Neural cell (in vitro differentiated cells): ENCODE measurements around the gene FLOT1. TPM values are rescaled to one million over a fixed set of nuclear protein-coding genes. Genes with fewer than 3 reads are reported as not detected.

ENCODE experiments used
- H2AFZ ChIP-seq: fragments of 200-600, 300-800 bp; sonication (generic), shearing (Covaris generic); 2 replicates; pipeline ENCODE4 v1.6.0; 2014; ENCODE audit warnings: low read depth, mild to moderate bottlenecking, antibody characterized with exemption, low read length, moderate library complexity
- H3F3A ChIP-seq: fragments of 200-600 bp; shearing (Covaris generic); 2 replicates; pipeline ENCODE4 v1.6.1; 2016; ENCODE audit warnings: mild to moderate bottlenecking, moderate library complexity, mixed read lengths, antibody characterized with exemption, low read length; ENCODE audit not compliant: insufficient read depth, poor library complexity, severe bottlenecking
- H3K27ac ChIP-seq: fragments of 200-600, 300-800 bp; sonication (generic), shearing (Covaris generic); 2 replicates; pipeline ENCODE4 v1.5.1; 2014; ENCODE audit warnings: mild to moderate bottlenecking, low read length, moderate library complexity
- H3K27me3 ChIP-seq: fragments of 300-800, 200-600 bp; sonication (generic), shearing (Covaris generic); 2 replicates; pipeline ENCODE4 v1.6.0; 2014; ENCODE audit warnings: mild to moderate bottlenecking, low read depth, low read length, moderate library complexity; ENCODE audit not compliant: insufficient read depth
- H3K36me3 ChIP-seq: fragments of 300-800, 200-600 bp; sonication (generic), shearing (Covaris generic); 2 replicates; pipeline ENCODE4 v1.5.1; 2014; ENCODE audit warnings: mild to moderate bottlenecking, antibody characterized with exemption, low read length, moderate library complexity; ENCODE audit not compliant: insufficient read depth
- H3K4me2 ChIP-seq: fragments of 300-800, 200-600 bp; sonication (generic), shearing (Covaris generic); 2 replicates; pipeline ENCODE4 v1.6.0; 2014; ENCODE audit warnings: mild to moderate bottlenecking, low read length
- H3K4me3 ChIP-seq: fragments of 300-800, 200-600 bp; sonication (generic), shearing (Covaris generic); 2 replicates; pipeline ENCODE4 v1.5.1; 2014; ENCODE audit warnings: mild to moderate bottlenecking, low read length, moderate library complexity
- H3K79me2 ChIP-seq: fragments of 200-600 bp; shearing (Covaris generic); replicated peaks from 2 replicates; pipeline ENCODE4 v1.6.0; 2014; ENCODE audit warnings: mild to moderate bottlenecking, low read length, moderate library complexity; ENCODE audit not compliant: insufficient read depth
- H3K9ac ChIP-seq: fragments of 300-800, 200-600 bp; sonication (generic), shearing (Covaris generic); 2 replicates; pipeline ENCODE4 v1.6.1; 2016; ENCODE audit warnings: mild to moderate bottlenecking, low read length, mixed read lengths
- H3K9me2 ChIP-seq: fragments of 200-600 bp; shearing (Covaris generic); 2 replicates; pipeline ENCODE4 v1.6.1; 2016; ENCODE audit warnings: mild to moderate bottlenecking, low read length, mixed read lengths; ENCODE audit not compliant: insufficient read depth
- H3K9me3 ChIP-seq: fragments of 200-600, 300-800 bp; sonication (generic), shearing (Covaris generic); 2 replicates; pipeline ENCODE4 v1.6.1; 2016; ENCODE audit warnings: mild to moderate bottlenecking, mixed run types, low read length, moderate library complexity, mixed read lengths
- H4K20me1 ChIP-seq: fragments of 200-600 bp; shearing (Covaris generic); 2 replicates; pipeline ENCODE4 v1.6.1; 2016; ENCODE audit warnings: mild to moderate bottlenecking, mixed run types; ENCODE audit not compliant: insufficient read depth
- EP300 ChIP-seq: fragments of 450-650 bp; conservative IDR thresholded peaks from 2 replicates; pipeline ENCODE4 v1.6.1; 2014; ENCODE audit warnings: antibody characterized with exemption, mild to moderate bottlenecking, moderate library complexity; ENCODE audit not compliant: poor library complexity, severe bottlenecking
- EZH2 ChIP-seq: fragments of 200-600, 300-800 bp; shearing (Covaris generic), sonication (generic); IDR thresholded peaks from 2 replicates; pipeline ENCODE4 v1.6.1; 2014; ENCODE audit warnings: antibody characterized with exemption, low read length, borderline replicate concordance, mild to moderate bottlenecking; ENCODE audit not compliant: insufficient read depth, poor library complexity, severe bottlenecking
- MXI1 ChIP-seq: fragments of 450-650 bp; conservative IDR thresholded peaks from 2 replicates; pipeline ENCODE4 v1.6.1; 2014; ENCODE audit warnings: antibody characterized with exemption, mild to moderate bottlenecking; ENCODE audit not compliant: poor library complexity, severe bottlenecking
- POLR2AphosphoS5 ChIP-seq: IDR thresholded peaks from 2 replicates; pipeline ENCODE4 v1.6.1; 2012
- RAD21 ChIP-seq: fragments of 450-650 bp; conservative IDR thresholded peaks from 2 replicates; pipeline ENCODE4 v1.6.1; 2014; ENCODE audit warnings: antibody characterized with exemption, mild to moderate bottlenecking, moderate library complexity
- SMC3 ChIP-seq: fragments of 450-650 bp; conservative IDR thresholded peaks from 2 replicates; pipeline ENCODE4 v1.6.1; 2014; ENCODE audit warnings: antibody characterized with exemption, mild to moderate bottlenecking, moderate library complexity; ENCODE audit not compliant: poor library complexity
- TAF1 ChIP-seq: IDR thresholded peaks from 2 replicates; pipeline ENCODE4 v1.6.1; 2012; ENCODE audit warnings: low read depth
- polyA plus RNA-seq: library from polyadenylated mRNA; depleted of rRNA; stranded (reverse); fragments of >200 nt; gene quantifications from 2 replicates; pipeline ENCODE4 v1.2.3, GENCODE V29; 2014
- TF ChIP-seq, protein P1 (sequence below): IDR thresholded peaks from 2 replicates; pipeline ENCODE4 v1.6.1; 2012; ENCODE audit warnings: borderline replicate concordance
- TF ChIP-seq, protein P2 (sequence below): fragments of 450-650 bp; IDR thresholded peaks from 2 replicates; pipeline ENCODE4 v1.5.1; 2014; ENCODE audit warnings: antibody characterized with exemption, mild to moderate bottlenecking, moderate library complexity; ENCODE audit not compliant: poor library complexity, severe bottlenecking

Gene FLOT1
- polyA plus RNA-seq, 1 donor from 2014 or later, result 72.7 TPM

GRCh38 chr6:30689985-30690384, 52.5 kb downstream of the FLOT1 start:
- peaks cover 48% of the 10 kb centered on the region for H3K79me2 ChIP-seq
- H4K20me1 ChIP-seq, result peaks cover 4% of the 10 kb centered on the region
- no peak for TF ChIP-seq EZH2
- no peak for TF ChIP-seq SMC3
- no peak for TF ChIP-seq TAF1
- no peak for TF ChIP-seq EP300
- TF ChIP-seq, protein P1, sequence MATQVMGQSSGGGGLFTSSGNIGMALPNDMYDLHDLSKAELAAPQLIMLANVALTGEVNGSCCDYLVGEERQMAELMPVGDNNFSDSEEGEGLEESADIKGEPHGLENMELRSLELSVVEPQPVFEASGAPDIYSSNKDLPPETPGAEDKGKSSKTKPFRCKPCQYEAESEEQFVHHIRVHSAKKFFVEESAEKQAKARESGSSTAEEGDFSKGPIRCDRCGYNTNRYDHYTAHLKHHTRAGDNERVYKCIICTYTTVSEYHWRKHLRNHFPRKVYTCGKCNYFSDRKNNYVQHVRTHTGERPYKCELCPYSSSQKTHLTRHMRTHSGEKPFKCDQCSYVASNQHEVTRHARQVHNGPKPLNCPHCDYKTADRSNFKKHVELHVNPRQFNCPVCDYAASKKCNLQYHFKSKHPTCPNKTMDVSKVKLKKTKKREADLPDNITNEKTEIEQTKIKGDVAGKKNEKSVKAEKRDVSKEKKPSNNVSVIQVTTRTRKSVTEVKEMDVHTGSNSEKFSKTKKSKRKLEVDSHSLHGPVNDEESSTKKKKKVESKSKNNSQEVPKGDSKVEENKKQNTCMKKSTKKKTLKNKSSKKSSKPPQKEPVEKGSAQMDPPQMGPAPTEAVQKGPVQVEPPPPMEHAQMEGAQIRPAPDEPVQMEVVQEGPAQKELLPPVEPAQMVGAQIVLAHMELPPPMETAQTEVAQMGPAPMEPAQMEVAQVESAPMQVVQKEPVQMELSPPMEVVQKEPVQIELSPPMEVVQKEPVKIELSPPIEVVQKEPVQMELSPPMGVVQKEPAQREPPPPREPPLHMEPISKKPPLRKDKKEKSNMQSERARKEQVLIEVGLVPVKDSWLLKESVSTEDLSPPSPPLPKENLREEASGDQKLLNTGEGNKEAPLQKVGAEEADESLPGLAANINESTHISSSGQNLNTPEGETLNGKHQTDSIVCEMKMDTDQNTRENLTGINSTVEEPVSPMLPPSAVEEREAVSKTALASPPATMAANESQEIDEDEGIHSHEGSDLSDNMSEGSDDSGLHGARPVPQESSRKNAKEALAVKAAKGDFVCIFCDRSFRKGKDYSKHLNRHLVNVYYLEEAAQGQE, result no peak
- no peak for TF ChIP-seq POLR2AphosphoS5
- no peak for TF ChIP-seq RAD21
- TF ChIP-seq, protein P2, sequence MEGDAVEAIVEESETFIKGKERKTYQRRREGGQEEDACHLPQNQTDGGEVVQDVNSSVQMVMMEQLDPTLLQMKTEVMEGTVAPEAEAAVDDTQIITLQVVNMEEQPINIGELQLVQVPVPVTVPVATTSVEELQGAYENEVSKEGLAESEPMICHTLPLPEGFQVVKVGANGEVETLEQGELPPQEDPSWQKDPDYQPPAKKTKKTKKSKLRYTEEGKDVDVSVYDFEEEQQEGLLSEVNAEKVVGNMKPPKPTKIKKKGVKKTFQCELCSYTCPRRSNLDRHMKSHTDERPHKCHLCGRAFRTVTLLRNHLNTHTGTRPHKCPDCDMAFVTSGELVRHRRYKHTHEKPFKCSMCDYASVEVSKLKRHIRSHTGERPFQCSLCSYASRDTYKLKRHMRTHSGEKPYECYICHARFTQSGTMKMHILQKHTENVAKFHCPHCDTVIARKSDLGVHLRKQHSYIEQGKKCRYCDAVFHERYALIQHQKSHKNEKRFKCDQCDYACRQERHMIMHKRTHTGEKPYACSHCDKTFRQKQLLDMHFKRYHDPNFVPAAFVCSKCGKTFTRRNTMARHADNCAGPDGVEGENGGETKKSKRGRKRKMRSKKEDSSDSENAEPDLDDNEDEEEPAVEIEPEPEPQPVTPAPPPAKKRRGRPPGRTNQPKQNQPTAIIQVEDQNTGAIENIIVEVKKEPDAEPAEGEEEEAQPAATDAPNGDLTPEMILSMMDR, result no peak
- no peak for TF ChIP-seq MXI1
- H3K27ac ChIP-seq, result peak overlapping the region; percentile 92
- no peaks in the 10 kb centered on the region for H3F3A ChIP-seq
- H3K4me3 ChIP-seq, result peak overlapping the region; percentile 77
- H3K36me3 ChIP-seq, result no peaks in the 10 kb centered on the region
- no peak overlapping the region for H2AFZ ChIP-seq
- H3K27me3 ChIP-seq, result no peaks in the 10 kb centered on the region
- peak overlapping the region; percentile 87 for H3K9ac ChIP-seq
- no peaks in the 10 kb centered on the region for H3K9me2 ChIP-seq
- peak overlapping the region; percentile 77 for H3K4me2 ChIP-seq
- no peaks in the 10 kb centered on the region for H3K9me3 ChIP-seq

- TF ChIP-seq POLR2AphosphoS5 (no peak), EZH2 (no peak), MXI1 (no peak)
- TF ChIP-seq, protein P2, result no peak
- no peak overlapping the region for H2AFZ ChIP-seq
- peaks cover 55% of the 10 kb centered on the region for H3K79me2 ChIP-seq
- no peaks in the 10 kb centered on the region for H3K27me3 ChIP-seq
- peaks cover 7% of the 10 kb centered on the region for H4K20me1 ChIP-seq
- H3K27ac ChIP-seq, result no peak overlapping the region
- no peaks in the 10 kb centered on the region for H3K36me3 ChIP-seq
- no peaks in the 10 kb centered on the region for H3K9me2 ChIP-seq
- H3F3A ChIP-seq, result no peaks in the 10 kb centered on the region
- peak overlapping the region; percentile 99 for H3K4me3 ChIP-seq
- H3K4me2 ChIP-seq, result no peak overlapping the region
- H3K9ac ChIP-seq, result no peak overlapping the region
- H3K9me3 ChIP-seq, result no peaks in the 10 kb centered on the region
Observed at GRCh38 chr6:30689022-30689865, 53.2 kb downstream of the FLOT1 start.
